CD4-positive, alpha-beta T cell treated with Interleukin-12 subunit alpha and Interleukin-12 subunit beta, for 1 hour (primary cell): ENCODE data around the gene CDC42BPB.

ENCODE experiments used
- DNase-seq: peaks from one replicate; pipeline ENCODE4 v3.0.0-alpha.2; 2020

The CDC42BPB gene

DNA sequence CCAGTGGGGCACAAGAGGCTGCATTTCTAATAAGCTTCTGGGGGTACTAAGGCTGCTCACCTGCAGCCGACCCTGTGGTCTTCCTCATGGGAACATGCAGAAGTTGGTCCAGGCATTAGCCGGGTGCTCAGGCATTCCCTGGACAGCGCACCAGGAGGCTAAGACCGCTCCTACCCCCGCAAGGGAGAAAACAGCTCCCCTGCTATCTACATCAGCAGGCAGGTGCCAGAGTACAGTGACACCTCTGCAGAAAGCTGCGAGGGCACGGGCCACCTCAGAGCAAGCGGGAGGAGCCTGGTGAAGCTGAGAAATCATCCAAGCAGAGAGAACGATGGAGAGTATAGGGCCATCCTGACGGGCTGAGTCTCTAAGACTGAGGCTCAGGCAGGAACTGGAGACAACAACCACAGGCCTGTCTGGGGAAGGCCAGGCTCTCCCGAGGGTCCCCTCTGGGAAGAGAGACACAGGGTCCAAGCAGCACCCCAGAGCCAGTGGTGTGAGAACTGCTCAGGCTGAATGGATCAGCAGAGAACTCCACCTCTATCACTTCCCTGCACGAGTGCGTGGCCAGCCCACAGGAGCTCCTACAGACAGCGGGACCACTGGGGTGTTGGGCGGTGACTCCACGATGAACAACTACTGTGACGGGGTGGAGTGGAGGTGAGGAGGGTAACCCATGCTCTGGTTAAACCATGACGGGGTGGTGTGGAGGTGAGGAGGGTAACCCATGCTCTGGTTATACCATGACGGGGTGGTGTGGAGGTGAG lies 72.8 kb downstream of the CDC42BPB start:
- DNase-seq: no peak

DNA sequence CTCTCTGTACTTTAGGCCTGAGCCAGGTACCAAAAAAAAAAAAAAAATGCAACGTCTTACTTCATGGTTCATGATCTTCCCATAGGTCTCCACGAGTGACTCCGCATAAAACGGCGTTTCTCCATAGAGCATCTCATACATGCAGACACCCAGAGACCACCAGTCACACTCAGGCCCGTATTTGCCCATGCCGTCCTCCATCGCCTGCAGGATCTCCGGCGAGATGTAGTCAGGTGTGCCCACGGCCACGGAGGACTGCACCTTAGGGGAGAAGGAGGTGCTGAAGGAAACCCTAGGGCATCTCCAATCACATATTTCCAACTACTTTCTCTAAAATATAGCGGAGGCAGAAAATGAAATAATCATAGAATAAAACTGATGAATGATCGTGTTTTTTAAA lies 73.9 kb downstream of the CDC42BPB start:
- no peak for DNase-seq

DNA sequence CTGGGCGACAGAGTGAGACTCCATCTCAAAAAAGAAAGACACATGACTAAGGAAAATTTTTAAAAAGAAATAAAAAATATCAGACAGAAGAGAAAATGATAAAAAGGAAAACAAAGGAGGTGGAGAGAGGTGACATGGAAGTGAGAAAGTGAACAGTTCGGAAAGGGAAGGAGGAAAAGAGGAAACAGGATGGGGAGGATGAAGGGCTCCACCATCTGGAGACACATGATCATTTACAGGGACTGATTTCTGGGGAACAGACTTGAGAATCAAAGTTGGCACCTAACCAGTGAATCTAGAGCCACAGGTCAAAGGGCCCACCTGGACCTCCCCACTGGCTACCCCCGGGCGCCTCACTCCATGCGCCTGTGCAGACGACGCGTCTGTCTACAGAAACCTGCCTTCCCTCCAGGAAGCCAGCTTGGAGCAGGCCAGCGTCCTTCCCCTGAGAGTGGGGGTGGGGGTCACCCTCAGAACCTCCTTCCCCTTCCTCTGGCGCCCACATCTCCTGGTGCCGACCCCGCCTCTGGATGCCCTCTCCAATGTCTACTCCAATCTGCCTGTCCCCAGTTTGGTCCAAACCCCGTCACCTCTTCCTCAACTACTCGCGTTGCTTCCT lies 74.4 kb downstream of the CDC42BPB start:
- DNase-seq: no peak

DNA sequence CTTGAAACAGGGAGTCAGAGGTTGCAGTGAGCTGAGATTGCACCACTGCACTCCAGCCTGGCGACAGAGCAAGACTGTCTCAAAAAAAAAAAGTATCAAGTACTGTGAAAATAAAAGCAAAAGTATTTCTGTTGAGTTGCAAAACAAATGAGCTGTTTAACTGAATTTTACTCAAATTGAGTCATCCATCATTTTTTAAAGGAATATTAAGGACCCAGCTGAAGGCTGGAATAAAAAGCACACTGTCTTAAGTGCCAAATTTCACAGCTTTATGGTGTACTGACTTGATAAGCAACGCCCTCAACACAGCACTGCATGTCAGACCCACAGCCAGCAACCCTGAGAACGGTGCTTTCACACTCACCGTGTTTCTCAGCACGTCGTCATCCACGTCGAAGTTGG lies 76.9 kb downstream of the CDC42BPB start:
- DNase-seq: no peak

DNA sequence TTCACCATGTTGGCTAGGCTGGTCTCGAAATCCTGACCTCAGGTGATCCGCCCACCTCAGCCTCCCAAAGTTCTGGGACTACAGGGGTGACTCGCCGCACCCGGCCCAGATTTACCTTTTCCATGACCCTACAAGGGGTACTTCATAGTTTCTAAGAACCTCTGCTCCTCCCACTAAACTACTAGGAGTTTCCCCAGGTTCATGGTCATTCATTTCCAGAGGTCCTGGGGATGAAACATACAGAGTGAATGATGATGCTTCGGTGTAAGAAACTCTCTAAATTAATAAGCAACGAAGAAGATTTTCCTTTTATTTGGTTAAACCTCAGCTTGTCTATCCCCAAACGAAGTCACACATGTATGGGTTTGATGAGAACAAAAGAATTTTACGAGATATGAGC lies 77.9 kb downstream of the CDC42BPB start:
- no peak for DNase-seq

DNA sequence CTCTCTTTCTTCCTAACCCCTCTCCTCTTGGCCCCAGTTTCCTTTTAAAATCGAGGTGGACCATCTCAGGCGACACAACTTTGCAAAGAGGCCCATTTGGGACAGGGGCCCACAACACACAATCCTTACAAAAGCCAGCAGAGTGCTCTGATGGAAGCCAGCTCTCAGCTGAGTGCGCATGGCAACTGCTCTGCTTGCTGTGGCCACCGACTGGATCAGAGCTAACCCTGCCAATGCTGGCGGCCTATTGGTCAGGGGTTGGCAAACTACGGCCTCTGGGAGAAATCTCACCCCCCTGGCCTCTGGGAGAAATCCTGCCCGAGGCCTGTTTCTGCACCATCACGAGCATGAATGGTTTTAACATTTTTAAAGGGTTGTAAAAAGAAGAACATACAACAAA lies 79.9 kb downstream of the CDC42BPB start:
- no peak for DNase-seq

DNA sequence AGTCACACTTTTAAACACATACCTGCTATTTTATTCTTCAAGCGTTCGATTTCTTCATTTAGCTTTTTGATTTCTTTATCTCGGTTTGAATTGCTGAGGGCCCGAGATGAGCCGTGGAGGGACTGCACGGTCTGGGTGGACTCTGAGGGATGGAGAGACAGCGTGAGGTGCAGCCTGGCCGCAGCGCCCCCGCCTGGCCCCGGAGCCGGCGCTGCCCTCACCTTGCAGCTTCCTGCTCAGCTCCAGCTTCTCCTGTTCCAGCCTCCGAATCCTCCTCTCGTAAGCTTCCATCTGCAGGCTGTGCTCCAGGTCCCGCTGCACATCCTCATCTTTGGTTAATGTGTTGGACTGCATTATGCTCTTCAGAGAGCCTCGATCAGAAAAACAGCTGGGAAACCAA lies 81.7 kb downstream of the CDC42BPB start:
- DNase-seq: no peak

DNA sequence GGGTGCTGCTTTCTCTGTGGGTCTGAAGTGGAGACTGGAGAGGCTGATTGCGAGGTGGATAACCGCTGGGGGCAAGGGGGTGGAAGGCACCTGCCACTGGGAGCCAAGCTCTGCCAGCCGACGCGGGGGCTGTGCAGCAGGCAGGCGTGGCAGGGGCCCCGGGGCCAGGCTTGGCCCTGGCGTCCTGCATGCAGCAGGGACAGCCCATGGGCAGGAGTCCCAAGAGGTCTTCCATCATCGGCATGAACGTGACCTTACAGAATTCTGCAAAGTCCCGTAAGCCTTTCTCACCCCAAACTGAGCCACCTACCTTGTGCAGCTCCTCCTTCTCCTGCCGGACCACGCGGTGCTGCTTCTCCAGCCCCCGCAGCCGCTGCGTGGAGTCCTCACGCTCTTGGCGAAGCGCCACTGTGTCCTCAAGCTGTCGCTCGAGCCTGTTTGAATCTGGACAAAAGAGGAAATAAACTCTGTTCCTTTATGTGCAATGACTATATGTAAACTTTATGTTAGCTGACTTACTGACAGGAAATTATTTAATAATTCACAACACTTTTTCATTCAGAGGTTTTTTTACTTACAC lies 83.6 kb downstream of the CDC42BPB start:
- no peak for DNase-seq

DNA sequence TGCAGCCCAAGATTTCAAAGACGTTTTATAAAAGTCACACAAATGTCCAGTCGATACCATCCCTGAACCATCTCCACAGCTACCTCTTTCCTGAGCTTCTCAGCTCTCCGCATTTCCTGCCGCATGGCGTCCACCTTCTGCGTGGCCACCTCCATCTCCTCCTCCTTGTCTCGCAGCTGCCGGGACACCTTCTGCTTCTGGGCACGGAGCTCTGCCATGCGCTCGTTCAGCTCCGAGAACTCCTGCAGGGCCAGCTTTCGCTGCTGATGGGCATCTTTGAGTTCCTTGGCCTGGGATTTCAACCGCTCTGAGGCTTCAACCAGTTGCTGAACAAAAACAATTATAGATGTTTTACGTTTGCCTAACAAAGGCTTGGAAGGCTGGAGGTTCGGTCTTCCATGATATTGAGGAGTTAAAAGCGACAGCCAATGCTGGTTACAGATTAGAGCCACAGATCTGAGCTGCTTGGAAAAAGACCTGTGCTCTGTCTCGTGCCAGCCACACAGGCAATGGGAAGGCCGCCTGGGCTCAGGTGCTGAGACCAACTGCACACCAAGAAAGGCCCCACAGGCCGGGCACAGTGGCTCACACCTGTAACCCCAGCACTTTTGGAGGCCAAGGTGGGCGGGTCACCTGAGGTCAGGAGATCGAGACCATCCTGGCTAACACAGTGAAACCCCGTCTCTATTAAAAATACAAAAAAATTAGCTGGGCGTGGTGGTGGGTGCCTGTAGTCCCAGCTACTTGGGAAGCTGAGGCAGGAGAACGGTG lies 85.3 kb downstream of the CDC42BPB start:
- DNase-seq: no peak

DNA sequence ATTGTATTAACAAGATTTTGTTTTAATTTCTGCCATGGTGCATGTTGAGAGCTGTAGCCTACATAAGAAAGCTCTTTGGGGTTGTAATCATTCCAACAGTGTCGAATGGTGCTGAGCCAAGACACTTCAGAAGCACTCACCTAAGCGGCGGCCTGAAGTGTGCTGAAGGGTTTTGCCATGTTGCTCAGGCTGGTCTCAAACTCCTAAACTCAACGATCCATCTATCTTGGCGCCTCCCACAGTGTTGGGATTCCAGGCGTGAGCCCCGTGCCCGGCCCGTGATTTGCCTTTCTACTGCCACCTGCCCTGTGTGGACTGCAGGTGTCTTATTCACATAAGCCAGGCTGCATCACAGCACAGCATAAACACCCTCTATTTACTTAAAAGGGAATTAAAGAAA lies 86.0 kb downstream of the CDC42BPB start:
- DNase-seq: no peak

DNA sequence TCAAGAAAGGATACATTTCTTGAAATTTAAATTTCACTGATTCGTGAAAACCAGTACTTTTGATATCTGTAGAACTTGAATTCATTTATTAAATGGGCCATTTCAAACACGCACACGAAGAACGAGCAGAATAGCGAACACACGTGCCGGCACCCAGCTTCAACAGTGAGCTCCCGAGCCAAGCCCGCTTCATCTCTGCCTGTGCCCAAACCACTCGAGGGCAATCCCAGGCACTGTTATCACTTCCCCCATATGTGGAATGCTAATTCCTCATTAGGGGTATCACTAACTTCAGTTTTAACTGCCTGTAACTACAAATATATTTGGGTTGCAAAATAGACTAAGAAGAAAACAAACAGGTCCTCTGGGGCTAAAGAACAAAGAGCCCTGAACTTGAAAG lies 86.9 kb downstream of the CDC42BPB start:
- DNase-seq: no peak

DNA sequence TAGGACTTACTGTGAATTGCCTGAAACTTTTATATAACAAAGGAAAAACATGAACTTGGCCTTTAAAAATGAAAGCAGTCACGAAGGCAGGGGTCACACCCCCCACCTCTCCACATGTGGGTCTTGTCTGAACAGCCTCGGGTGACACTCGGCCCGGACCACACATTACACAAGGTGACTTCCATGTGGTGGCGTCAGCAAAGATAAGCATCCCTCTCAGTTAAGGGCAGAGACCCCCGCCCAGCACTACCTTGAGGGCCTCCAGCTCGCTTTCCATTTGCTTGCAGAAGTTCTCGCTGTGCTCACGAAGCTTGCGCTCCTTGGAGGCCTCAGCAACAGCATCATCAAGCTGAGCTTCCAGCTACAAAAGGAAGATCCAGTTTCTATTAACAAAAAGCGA lies 87.4 kb downstream of the CDC42BPB start:
- DNase-seq: no peak

DNA sequence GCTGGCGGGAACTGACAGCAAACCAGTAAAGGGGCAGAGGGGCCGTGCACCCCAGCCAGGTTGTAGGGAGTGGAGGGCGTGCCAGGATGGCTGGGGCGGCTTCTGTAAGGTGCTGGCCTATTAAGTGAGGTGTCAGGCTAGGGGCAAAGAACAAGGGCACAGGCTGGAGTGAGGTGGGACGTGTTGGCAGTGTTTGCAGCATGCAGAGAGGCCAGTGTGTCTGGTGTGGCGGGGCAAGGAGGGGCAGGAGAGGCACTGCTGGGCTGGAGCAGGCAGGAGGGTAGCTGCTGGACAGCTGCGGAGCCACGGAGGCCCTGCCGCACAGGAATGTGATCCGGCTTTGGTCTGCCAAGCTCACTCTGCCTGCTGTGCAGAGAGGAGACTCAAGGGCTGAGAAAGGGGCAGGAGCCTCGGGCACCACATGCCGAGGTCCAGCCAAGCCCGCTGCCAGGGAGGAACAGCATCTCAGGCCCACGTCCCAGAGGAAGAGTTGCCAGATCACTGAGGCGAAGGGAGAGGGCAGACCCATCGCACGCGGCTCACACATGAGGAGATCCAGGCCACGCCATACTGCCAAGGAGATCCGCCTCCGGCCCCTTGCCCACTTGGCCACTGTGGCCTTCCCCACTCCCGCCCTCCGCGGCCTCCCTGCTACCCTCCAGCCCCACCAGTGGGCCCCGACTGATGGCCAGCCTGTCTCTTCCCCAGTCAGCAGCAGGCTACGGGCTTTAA lies 88.1 kb downstream of the CDC42BPB start:
- DNase-seq: no peak

DNA sequence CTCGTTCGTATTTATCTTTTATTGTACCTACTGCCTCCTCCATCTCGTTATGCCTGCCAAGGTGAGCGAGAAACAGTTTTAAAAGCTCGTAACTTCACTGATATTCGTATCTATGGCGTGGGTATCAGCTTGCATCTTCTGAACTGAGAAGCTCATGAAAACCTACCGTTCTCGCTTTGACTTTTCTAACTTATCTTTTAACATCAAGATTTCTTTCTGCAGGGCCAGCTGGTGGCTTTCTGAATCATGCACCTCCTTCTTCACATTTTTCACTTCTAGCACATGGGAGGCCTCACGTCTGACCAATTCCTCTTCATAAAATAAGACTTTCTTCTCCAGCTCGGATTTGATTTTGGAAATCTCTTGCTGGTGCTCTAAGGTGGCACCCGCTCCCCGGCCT lies 89.0 kb downstream of the CDC42BPB start:
- DNase-seq: no peak

DNA sequence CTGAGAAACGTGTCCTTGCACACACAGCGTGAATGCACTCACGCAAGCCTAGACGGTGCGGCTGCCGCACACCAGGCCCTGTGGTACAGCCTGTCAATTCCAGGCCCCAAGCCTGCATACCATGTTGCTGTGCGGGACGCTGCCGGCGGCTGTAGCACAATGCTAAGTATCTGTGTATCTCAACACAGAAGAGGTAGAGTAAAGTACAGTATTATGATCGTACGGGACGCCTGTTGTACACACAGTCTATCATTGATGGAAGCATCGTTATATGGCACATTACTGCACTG lies 89.9 kb downstream of the CDC42BPB start:
- DNase-seq: no peak

DNA sequence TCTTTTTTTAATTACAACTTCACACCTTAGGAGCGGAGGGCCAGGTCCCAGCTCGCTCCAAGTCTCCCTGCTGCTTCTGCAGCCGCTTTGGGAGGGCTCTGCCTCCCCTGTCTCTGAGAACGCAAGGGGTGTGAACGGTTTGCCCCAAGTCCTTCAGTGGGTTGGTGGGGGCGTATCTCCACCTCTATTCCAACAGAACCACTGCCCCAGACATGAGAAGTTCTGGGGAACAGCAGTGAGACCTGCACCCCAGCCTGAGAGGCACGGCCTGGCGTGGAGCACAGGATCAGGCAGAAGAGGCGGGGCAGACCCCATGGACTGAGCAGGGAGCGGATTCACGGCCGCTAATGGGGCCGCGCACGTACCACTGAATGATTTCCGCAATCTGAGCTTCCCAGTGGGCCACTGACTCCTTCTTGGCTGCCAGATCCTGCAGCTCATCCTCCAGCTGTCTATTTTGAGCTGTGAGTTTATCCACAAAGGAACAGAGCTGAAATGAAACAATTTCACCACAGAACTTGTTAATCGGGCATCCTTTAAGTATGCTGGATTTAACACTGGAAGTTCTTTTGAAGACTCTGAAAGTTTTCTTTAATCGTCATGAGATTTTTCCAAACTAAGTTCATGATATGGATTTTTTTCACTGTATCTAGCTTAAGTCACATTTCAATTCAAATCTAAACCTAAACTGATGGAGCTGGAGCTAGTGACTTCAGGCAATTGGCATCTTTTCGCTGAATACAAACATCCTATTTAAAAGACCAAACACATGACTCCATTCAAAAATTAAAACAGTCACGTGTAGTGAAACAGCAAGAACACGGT lies 90.5 kb downstream of the CDC42BPB start:
- DNase-seq: no peak

DNA sequence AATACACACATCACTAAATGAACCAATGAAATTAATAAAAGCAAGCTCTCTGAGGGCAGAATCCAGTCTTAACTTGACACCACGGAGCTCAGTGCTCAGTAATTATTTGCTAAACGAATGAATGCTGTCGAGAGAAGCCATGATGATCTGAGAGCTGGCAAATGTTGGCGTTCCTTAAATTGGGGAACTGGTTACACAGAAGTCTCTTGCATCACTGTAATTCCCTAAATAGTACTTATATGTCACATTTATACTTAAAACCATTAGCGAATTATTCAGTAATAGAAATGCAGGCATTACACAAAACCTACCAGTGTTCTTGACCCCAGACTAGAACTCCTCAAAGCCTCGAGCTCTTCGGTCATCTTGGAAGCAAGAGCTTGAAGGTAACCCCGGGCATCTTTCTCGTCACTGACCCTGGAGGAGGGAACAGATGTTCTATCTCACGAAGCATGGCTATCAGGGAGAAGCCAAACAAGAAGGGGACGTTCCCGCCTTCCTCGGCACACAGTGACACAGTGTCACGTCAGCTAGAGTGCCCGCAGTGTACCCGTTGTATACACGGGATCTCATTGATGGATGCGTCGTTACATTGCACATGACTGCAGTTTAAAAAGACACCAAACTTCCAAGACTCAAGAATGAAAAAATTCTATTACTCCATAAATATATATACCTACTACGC lies 91.2 kb downstream of the CDC42BPB start:
- DNase-seq: no peak

DNA sequence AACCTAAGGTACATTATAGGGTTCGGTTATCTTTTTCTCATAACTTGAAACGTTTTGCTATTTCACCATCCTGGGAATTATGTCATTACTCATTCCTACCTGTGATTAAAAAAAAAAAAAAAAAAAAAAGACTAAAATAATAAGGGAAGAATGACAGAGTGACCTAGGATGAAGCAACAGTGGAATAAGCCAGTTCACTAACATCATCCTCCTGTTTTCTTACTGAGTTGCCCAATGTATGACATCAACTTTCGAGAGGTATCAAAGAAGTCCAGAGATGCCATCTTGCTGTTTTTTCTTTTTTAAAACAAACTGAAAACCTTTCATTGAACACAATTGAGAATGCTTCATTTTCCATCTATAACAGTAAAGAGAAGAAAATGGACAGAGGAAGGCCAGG lies 92.1 kb downstream of the CDC42BPB start:
- no peak for DNase-seq

DNA sequence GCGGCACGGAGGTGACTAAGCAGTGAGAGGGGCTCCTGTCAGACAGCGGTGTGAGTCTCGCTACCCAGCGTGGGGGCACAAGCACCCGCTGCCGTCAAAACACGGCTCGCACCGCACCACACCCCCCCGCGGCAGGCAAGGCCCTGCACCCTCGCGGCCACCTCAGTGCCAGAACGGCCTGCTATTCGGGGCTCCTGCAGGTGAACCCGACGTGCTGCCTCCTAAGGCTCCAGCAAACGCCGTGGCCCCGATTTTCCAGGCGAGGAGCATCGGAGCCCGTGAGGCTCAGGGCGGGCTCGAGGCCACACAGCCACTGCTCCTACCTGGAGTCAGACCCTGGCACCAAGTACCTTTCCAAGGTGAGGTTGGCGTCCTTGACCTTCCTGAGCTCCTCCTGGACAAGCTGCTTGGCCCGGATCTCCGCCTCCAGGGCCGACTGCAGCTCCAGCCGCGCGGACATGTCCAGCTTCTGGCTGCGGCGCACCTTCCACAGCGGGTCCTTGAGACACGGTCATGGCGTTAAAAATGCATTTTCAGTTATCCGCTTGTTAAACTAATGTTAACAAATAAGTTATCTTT lies 93.1 kb downstream of the CDC42BPB start:
- no peak for DNase-seq

DNA sequence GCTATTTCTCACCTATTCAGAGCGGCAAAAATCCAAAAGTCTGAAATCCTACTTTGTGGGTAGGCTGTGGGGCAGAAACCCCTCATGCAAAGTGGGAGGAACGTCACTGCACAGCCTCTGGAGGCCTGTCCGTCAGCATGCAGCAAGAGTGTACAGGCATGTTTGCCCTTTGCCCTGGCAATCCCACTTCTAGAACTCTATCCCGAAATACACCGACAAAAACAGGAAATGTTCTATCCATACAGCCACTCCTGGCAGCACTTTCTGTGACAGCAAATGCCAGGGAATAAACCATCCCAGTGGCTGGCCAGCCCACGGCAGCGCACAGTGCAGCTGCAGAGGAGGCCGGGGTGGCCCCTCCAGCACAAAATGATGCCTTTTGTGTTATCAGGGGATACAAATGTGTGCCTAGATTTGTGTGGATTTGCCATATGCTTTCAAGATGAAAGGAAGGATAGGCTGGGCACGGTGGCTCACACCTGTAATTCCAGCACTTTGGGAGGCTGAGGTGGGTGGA lies 95.2 kb downstream of the CDC42BPB start:
- DNase-seq: no peak

DNA sequence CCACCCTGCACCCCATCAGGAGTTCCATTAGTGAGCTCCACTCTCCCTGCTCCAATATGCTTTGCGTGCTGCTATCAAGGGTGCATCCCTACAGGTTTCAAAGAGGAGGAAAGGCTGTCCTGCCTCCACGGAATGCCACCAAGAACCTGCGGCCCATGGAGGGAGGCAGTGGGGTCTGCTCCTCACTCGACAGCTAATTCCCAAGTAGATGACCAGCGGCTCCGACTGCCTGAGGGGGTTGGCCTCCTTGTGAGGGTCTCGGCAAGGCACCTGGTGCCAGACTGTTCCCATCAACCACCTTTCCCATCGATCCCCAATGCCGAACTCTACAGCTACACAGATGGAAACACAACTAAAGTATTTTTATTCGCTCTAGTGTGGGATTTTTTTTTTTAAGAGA lies 98.9 kb downstream of the CDC42BPB start:
- no peak for DNase-seq
